HepG2 (cell line): ENCODE results near the gene HS3ST5. TPM values are rescaled to one million over a fixed set of nuclear protein-coding genes. Genes with fewer than 3 reads are reported as not detected.

ENCODE experiments used
- ARID2 ChIP-seq: sonication (generic); formaldehyde crosslinking; IDR thresholded peaks from 2 replicates; pipeline ENCODE4 v1.8.1; 2022; ENCODE audit warnings: mild to moderate bottlenecking, missing genetic modification reagents, borderline replicate concordance
- ARID4A ChIP-seq: sonication (generic); formaldehyde crosslinking; IDR thresholded peaks from 2 replicates; pipeline ENCODE4 v1.5.0; 2020; ENCODE audit warnings: mild to moderate bottlenecking, missing genetic modification reagents, borderline replicate concordance
- FOXK2 ChIP-seq: fragments of 450-650 bp; IDR thresholded peaks from 2 replicates; pipeline ENCODE4 v1.6.1; 2016
- HNF4A ChIP-seq: sonication (generic); formaldehyde crosslinking; IDR thresholded peaks from 2 replicates; pipeline ENCODE4 v1.4.0; 2020; ENCODE audit warnings: missing genetic modification reagents
- HOXD1 ChIP-seq: sonication (generic); formaldehyde crosslinking; IDR thresholded peaks from 2 replicates; pipeline ENCODE4 v1.5.0; 2020; ENCODE audit warnings: missing genetic modification reagents
- IKZF4 ChIP-seq: sonication (generic); formaldehyde crosslinking; IDR thresholded peaks from 2 replicates; pipeline ENCODE4 v1.5.1; 2020; ENCODE audit warnings: borderline replicate concordance, mild to moderate bottlenecking, low read depth, missing genetic modification reagents; ENCODE audit errors: not compliant biosample characterization
- JARID2 ChIP-seq: sonication (generic); formaldehyde crosslinking; IDR thresholded peaks from 2 replicates; pipeline ENCODE4 v1.8.1; 2023; ENCODE audit warnings: missing genetic modification reagents, inconsistent platforms; ENCODE audit not compliant: insufficient replicate concordance
- LBX2 ChIP-seq: sonication (generic); formaldehyde crosslinking; IDR thresholded peaks from 2 replicates; pipeline ENCODE4 v1.5.0; 2020; ENCODE audit warnings: missing genetic modification reagents, mild to moderate bottlenecking, borderline replicate concordance
- MAFF ChIP-seq: IDR thresholded peaks from 2 replicates; pipeline ENCODE4 v1.6.1; 2011; ENCODE audit warnings: low read depth, low read length, improper control_type of control experiment
- MAFK ChIP-seq, 2 experiments: IDR thresholded peaks in 1 of 2; conservative IDR thresholded peaks in 1 of 2; 2 replicates each; pipeline ENCODE4 v1.6.1; 2011; ENCODE audit warnings: improper control_type of control experiment in 2 of 2, low read length in 2 of 2
- MIER2 ChIP-seq: IDR thresholded peaks from 2 replicates; pipeline ENCODE4 v1.6.1; 2016; ENCODE audit warnings: missing biosample characterization, missing genetic modification reagents
- NPAS2 ChIP-seq: sonication (generic); formaldehyde crosslinking; IDR thresholded peaks from 2 replicates; pipeline ENCODE4 v1.8.0; 2022; ENCODE audit warnings: mild to moderate bottlenecking, missing genetic modification reagents, borderline replicate concordance
- RFX3 ChIP-seq: IDR thresholded peaks from 2 replicates; pipeline ENCODE4 v1.6.1; 2016; ENCODE audit warnings: missing biosample characterization, missing genetic modification reagents
- TMF1 ChIP-seq: sonication (generic); formaldehyde crosslinking; IDR thresholded peaks from 2 replicates; pipeline ENCODE4 v1.8.1; 2022; ENCODE audit warnings: low read depth, missing genetic modification reagents
- XRCC5 ChIP-seq: fragments of 200-400 bp; formaldehyde crosslinking; optimal IDR thresholded peaks from 2 replicates; pipeline ENCODE3; 2017; ENCODE audit warnings: mild to moderate bottlenecking, low read length
- ZNF329 ChIP-seq: sonication (generic); formaldehyde crosslinking; IDR thresholded peaks from 2 replicates; pipeline ENCODE4 v1.9.0; 2021; ENCODE audit warnings: low read depth, mild to moderate bottlenecking, missing genetic modification reagents
- ZNF749 ChIP-seq: sonication (generic); formaldehyde crosslinking; IDR thresholded peaks from 2 replicates; pipeline ENCODE4 v1.8.0; 2022; ENCODE audit warnings: mild to moderate bottlenecking, missing genetic modification reagents, moderate library complexity, borderline replicate concordance
- polyA plus RNA-seq, 8 experiments: library from polyadenylated mRNA; depleted of rRNA in 3 of 8; stranded (reverse) in 7 of 8; unstranded in 1 of 8; fragments of >200 nt; fragmentation: Illumina TruSeq in 4 of 8; extraction: Trizol in 4 of 8; gene quantifications; 2 replicates each; pipeline versions ENCODE4 v1.2.1 to v1.2.3, GENCODE V29; 2011 to 2016; ENCODE audit warnings: low read depth in 4 of 8, missing spikeins in 1 of 8, mixed read lengths in 1 of 8; ENCODE audit not compliant: insufficient read depth in 1 of 8
- total RNA-seq, 5 experiments: library from RNA; depleted of rRNA; stranded (reverse); fragments of >200 nt; fragmentation: Illumina TruSeq; extraction: Trizol; gene quantifications; 2 replicates each; pipeline ENCODE4 v1.2.3, GENCODE V29; 2016; ENCODE audit warnings: low read depth in 1 of 5
- TF ChIP-seq, protein P1 (sequence below): sonication (generic); IDR thresholded peaks from 2 replicates; pipeline ENCODE4 v1.6.1; 2016; ENCODE audit warnings: low read depth, borderline replicate concordance
- TF ChIP-seq, protein P2 (sequence below): sonication (generic); formaldehyde crosslinking; conservative IDR thresholded peaks from 2 replicates; pipeline ENCODE4 v1.5.0; 2020; ENCODE audit warnings: missing genetic modification reagents
- TF ChIP-seq, protein P3 (sequence below): sonication (generic); formaldehyde crosslinking; IDR thresholded peaks from 2 replicates; pipeline ENCODE4 v1.4.0; 2020; ENCODE audit warnings: missing genetic modification reagents

The HS3ST5 gene
- total and polyA plus RNA-seq, 2 of the 13 experiments (the other 11 are each of a cell fraction or from before 2014, with no cell fraction given), result 1.1 to 1.6 TPM

DNA sequence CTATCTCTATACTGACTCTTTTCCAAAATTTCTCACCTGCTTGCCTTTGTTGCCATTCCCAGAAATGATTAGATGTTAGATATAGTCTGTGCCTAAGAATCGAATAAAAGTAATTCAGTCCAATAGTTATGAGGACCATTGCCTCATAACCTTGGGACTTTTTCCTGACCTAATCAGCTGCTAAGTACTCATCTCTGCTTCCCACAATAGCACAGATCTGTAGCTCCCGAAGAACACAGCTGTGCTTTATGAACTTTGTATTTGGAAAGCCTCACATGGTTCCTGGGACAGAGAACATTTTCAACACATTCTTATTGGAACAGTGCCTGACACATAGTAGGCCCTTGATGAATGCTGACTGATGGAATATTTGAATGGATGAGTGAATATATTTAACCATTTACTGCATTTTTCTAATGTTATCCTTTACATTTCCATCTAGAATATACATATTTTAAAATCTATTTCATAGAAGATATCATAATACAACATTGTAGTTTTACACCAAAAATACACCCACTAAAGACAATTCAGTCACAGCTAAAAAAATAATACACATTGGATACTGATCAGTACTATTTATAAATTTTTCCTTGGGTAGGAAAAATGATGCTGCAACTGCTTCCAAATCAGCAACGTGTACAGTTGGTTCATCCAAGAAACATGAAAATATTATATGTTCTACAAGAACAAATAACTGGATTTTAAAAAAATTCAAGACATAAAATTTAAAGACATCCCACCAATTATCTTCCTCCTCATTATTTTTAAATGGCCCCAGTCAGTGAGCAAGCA lies 53.9 kb downstream of the HS3ST5 start (continued):
- TF ChIP-seq ARID4A (CRISPR knock-in tag) (no peak), JARID2 (no peak), ZNF329 (CRISPR knock-in tag) (no peak), MAFK (conservative IDR thresholded peaks at IDR 0.05 in 1 of 2, IDR thresholded peaks at IDR 0.05 in 1 of 2; ENCODE audit: low read length in 2 of 2) (peak in 1 of 2 experiments; percentile 39; a peak in 2 of 4 replicates), IKZF4 (CRISPR knock-in tag) (no peak), XRCC5 (no peak), HNF4A (CRISPR knock-in tag) (0 out of 2 replicates have a peak, but pooled peaks have one; percentile 27), RFX3 (CRISPR knock-in tag) (no peak), FOXK2 (no peak), ZNF749 (CRISPR knock-in tag) (no peak), MIER2 (no peak), LBX2 (CRISPR knock-in tag) (no peak), MAFF (0 out of 2 replicates have a peak, but pooled peaks have one; percentile 9), ARID2 (CRISPR knock-in tag) (no peak), TMF1 (no peak), HOXD1 (no peak), NPAS2 (no peak)
- TF ChIP-seq, protein P1, sequence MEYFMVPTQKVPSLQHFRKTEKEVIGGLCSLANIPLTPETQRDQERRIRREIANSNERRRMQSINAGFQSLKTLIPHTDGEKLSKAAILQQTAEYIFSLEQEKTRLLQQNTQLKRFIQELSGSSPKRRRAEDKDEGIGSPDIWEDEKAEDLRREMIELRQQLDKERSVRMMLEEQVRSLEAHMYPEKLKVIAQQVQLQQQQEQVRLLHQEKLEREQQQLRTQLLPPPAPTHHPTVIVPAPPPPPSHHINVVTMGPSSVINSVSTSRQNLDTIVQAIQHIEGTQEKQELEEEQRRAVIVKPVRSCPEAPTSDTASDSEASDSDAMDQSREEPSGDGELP, result peak; percentile 60; the same call in 1 of the 2 replicates
- TF ChIP-seq, protein P2, sequence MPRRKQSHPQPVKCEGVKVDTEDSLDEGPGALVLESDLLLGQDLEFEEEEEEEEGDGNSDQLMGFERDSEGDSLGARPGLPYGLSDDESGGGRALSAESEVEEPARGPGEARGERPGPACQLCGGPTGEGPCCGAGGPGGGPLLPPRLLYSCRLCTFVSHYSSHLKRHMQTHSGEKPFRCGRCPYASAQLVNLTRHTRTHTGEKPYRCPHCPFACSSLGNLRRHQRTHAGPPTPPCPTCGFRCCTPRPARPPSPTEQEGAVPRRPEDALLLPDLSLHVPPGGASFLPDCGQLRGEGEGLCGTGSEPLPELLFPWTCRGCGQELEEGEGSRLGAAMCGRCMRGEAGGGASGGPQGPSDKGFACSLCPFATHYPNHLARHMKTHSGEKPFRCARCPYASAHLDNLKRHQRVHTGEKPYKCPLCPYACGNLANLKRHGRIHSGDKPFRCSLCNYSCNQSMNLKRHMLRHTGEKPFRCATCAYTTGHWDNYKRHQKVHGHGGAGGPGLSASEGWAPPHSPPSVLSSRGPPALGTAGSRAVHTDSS (CRISPR knock-in tag), result no peak
- TF ChIP-seq, protein P3, sequence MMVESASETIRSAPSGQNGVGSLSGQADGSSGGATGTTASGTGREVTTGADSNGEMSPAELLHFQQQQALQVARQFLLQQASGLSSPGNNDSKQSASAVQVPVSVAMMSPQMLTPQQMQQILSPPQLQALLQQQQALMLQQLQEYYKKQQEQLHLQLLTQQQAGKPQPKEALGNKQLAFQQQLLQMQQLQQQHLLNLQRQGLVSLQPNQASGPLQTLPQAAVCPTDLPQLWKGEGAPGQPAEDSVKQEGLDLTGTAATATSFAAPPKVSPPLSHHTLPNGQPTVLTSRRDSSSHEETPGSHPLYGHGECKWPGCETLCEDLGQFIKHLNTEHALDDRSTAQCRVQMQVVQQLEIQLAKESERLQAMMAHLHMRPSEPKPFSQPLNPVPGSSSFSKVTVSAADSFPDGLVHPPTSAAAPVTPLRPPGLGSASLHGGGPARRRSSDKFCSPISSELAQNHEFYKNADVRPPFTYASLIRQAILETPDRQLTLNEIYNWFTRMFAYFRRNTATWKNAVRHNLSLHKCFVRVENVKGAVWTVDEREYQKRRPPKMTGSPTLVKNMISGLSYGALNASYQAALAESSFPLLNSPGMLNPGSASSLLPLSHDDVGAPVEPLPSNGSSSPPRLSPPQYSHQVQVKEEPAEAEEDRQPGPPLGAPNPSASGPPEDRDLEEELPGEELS (CRISPR knock-in tag), result no peak
